Activated effector memory CD4-positive, alpha-beta T cell treated with Interleukin-2 at 50 U/mL for 16 hours (primary cell): ENCODE results near the gene RTN4R.

Source experiments
- DNase-seq: peaks from one replicate; pipeline ENCODE4 v3.0.0-alpha.2; 2020

RTN4R gene

GRCh38 chr22:20254975-20255946 is 12.9 kb downstream of the RTN4R start:
- no peak for DNase-seq

GRCh38 chr22:20253161-20253560 is 15.0 kb downstream of the RTN4R start:
- no peak for DNase-seq

- DNase-seq: no peak
These were observed 16.1 kb downstream of the RTN4R start for GRCh38 chr22:20251981-20252380.

- no peak for DNase-seq
These were observed 16.6 kb downstream of the RTN4R start for GRCh38 chr22:20251491-20251890.

GRCh38 chr22:20249797-20250354 is 18.2 kb downstream of the RTN4R start:
- DNase-seq: no peak

- no peak for DNase-seq
These were observed 19.6 kb downstream of the RTN4R start for GRCh38 chr22:20248461-20248978.

GRCh38 chr22:20247608-20248171 is 20.4 kb downstream of the RTN4R start:
- no peak for DNase-seq

GRCh38 chr22:20247010-20247505 is 21.1 kb downstream of the RTN4R start:
- no peak for DNase-seq

- no peak for DNase-seq
These were observed 21.6 kb downstream of the RTN4R start for GRCh38 chr22:20246368-20247009.

GRCh38 chr22:20245577-20246367 is 22.3 kb downstream of the RTN4R start:
- DNase-seq: no peak

- peak; percentile 53 for DNase-seq
These were observed 23.2 kb downstream of the RTN4R start for GRCh38 chr22:20244691-20245576.

- no peak for DNase-seq
These were observed 23.9 kb downstream of the RTN4R start for GRCh38 chr22:20244250-20244648.

- peak; percentile 62 for DNase-seq
These were observed 24.4 kb downstream of the RTN4R start for GRCh38 chr22:20243537-20244249.

- DNase-seq: no peak
These were observed 25.0 kb downstream of the RTN4R start for GRCh38 chr22:20243176-20243536.

- peak; percentile 19 for DNase-seq
These were observed 25.5 kb downstream of the RTN4R start for GRCh38 chr22:20242393-20243175.

- DNase-seq: no peak
These were observed 26.3 kb downstream of the RTN4R start for GRCh38 chr22:20241579-20242392.

GRCh38 chr22:20240900-20241299 is 27.2 kb downstream of the RTN4R start:
- no peak for DNase-seq

- no peak for DNase-seq
These were observed 27.7 kb downstream of the RTN4R start for GRCh38 chr22:20240447-20240764.
